ENCODE data around the gene IFT81.
"Not testable (repeated sequence)": the region's sequence is repeated elsewhere in the genome, so short reads cannot be mapped to it uniquely, and the experiment has no call there.

- TF ChIP-seq CTCF (IDR thresholded peaks at IDR 0.05; ENCODE audit: insufficient read depth, low read length, poor library complexity, severe bottlenecking); EZH2phosphoT487 (conservative IDR thresholded peaks at IDR 0.05; ENCODE audit: low read length): not testable (repeated sequence)
Measured at GRCh38 chr12:110117210-110117609, 6.9 kb upstream of the IFT81 start.
